ENCODE results near the gene FGF1.

DNA sequence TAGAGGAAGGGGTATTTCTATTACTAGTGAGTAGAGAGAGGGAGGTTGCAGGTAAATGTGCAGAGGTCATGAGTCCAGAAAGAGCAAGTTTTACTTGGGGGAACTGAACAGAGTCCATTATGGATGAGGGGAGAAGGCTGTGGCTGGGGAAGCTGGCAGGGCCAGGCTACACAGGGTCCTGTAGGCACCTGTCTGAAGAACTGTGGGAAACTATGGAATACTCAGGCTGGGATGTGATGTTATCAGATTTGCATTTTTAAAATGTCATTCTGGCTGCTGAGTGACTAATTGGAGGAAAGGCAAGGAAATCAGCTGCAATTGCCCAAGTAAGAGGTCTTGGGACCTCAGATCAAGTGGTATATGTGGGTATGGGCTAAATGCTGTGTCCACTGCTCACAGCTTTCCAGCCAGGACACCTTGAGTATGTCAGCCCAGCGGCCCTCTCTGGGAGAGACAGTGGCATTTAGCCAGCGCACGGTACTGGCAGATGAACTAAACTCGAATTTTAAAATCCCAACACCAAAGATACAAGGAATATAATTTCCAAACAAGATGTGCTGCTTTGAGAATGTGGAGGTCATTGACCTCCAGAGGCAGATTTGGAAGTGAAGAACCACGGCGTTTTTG lies 49.1 kb downstream of the FGF1 start:
- TF ChIP-seq, protein P1, sequence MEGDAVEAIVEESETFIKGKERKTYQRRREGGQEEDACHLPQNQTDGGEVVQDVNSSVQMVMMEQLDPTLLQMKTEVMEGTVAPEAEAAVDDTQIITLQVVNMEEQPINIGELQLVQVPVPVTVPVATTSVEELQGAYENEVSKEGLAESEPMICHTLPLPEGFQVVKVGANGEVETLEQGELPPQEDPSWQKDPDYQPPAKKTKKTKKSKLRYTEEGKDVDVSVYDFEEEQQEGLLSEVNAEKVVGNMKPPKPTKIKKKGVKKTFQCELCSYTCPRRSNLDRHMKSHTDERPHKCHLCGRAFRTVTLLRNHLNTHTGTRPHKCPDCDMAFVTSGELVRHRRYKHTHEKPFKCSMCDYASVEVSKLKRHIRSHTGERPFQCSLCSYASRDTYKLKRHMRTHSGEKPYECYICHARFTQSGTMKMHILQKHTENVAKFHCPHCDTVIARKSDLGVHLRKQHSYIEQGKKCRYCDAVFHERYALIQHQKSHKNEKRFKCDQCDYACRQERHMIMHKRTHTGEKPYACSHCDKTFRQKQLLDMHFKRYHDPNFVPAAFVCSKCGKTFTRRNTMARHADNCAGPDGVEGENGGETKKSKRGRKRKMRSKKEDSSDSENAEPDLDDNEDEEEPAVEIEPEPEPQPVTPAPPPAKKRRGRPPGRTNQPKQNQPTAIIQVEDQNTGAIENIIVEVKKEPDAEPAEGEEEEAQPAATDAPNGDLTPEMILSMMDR (IDR thresholded peaks at IDR 0.05; ENCODE audit: low read length) = no peak
- TF ChIP-seq EZH2 (IDR thresholded peaks at IDR 0.05; ENCODE audit: borderline replicate concordance, low read length) = no peak
